Measurements from ENCODE around the gene DPEP2.

DPEP2 gene

DNA sequence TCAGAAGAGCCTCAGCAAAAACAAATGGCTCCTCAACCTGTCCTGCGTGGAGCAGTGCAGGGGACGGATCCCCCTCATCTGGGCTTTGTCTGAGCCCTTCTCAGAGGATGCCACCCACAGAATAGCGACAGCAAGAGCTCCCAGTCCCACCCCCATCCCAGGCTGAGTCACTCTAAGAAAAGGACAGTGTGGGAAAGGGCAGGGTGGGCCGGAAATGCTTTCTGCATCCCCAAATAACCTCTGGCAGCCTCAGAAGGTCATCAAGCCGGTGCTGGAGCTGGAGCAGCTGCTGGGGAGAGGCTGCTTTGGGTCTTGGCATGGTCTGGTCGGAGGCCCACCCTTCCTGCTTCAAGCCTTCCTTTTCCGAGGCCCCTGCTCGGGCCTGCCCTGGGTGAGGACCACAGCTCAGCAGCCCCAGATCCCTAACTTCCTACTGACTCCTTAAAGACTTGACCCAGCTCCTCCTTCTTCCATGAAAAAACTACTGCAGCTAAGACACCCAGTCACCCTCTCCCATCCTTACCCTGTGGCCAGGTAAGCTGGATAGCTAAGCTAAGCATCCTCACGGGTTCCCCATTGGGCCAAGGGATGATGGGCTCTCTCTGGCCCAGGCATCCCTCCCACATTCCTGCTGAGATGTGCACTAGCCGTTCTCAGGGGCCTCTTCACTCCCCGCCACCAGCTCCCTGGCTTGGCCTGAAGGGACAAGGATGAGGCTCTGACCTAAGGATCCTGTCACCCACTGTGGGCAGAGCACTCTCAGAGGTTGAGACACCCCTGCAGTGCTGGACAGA lies 39.6 kb downstream of the DPEP2 start:
- in situ Hi-C loops (cut with MboI; ENCODE audit: low sequenced_read_pairs): no loop called here

DNA sequence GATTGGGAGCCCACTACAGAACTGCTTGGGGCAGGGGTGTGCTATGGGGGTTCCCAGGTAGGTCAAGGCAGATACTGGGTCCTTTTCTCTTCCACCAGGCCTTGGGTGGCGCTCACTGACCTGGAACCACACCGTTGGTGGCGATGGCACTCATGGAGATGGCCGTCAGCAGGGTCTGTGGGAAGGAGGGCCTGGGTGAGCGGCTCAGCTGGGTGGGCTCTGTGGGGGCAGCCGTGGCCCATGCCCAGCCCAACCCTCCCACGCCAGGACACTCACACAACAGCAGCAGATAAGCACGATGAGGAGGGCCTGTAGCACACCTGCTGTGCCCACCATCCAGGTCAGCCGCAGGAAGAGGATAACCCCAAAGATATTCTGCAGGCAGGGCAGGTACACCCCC lies 41.7 kb downstream of the DPEP2 start:
- in situ Hi-C loops (cut with MboI; ENCODE audit: low sequenced_read_pairs): no loop called here

DNA sequence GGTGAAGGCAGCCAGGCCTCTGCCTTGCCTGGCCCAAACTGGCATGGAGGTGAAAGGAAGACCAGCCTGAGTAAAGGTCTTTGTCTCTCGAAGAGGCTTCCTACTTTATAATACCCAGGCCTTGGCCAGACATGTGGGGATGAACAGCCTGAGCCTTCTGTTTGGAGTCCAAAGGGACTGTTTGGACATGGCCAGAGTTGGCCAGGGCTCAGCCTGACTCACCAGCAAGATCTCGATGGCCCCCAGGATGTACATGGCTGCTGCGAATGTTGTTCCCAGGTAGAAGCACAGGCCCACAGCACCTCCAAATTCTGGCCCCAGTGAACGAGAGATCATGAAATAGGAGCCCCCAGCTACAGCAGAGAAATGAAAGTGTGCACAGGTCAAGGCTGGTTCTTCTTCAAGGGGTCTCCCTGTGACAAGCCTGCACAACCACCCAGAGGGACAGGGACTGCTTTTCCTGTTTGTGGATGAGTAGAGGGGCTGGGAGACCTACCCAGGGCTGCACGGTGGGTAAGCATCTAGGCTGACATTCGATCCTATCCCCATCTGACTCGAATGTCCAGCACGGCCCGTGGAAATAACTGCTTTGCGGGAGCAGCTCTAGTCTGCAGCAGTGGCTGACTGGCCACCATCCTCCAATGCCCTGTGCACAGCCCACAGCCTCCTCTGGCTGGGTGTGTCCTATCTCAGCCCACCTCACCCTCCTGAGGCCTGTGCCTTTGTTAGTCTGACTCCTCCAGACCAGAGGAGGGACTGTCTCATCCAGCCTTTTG lies 44.7 kb downstream of the DPEP2 start:
- in situ Hi-C loops (cut with MboI; ENCODE audit: low sequenced_read_pairs): no loop called here

DNA sequence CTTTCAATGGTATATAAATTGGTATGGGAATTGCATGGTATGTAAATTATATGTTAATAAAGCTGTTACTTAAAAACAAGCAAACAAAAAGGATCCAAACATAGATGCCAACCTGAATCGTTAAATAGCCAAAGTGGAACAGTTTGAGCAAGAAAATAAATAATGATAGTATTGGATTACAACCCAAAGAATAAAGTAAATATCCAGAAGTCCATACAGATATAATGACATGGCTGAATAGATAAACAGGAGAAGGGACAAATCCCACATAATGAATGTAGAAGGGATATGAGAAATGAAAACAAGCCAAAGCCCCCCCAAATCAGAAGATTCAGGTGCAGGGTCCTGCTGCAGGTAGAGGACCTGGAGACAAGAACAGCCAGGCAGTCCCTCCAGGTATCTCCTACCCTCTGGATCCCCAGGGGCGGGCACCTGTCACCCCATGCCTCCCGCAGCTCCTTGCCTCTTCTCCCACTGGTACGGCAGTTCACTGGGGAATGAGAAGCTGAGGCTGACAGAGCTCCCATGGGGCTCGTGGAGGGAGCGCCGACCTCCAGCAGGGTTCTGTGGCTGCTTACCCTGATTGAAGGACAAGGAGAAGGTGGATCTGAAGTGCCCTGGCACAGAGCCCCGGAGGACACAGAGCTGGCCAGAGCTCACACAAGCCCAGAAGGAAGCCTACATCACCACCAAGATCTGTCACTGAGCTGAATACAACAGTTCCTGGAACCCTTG lies 45.5 kb downstream of the DPEP2 start:
- in situ Hi-C loops (cut with MboI; ENCODE audit: low sequenced_read_pairs): no loop called here

DNA sequence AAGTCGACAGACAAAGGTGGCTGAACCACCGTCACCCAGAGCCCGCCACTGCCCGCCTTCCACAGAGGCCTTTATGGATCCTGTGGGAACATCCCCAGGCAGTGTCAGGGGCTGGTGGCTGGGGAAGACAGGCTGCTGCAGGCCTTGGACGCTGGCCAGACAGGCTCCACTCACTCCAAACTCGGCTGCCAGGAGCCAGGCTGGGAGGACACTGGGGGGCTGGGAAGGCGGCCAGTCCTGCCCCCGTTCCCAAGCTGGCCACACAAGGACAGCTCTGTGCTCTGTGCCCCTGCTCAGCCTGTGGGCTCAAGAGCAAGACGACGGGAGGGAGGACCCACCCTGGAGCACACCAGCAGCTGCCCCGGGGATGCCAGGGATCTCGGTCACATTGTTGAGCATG lies 47.8 kb downstream of the DPEP2 start:
- in situ Hi-C loops (cut with MboI; ENCODE audit: low sequenced_read_pairs): no loop called here

DNA sequence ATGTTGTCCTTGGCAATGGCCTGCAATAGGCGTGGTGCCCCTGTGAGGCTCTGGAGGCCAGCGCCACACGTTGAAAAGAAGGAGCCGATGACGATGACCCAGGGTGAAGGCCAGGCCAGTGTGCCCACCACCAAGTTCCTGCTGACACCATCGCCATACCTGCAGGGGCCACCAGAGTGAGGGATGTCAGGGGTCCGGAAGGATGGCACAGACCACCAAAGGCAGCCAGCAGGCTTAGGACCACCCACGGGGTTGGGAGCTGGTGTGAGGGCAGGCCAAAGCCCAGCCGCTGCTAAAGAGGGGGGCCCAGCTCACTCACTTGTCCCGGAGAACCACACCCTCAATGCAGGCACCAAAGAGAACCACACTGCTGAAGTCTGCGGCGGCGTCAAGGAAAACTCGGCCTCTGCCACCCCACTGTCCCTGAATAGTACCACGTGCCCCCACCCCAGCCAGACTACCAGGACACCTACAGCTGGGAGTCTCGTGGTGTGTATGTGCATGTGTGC lies 48.9 kb downstream of the DPEP2 start:
- in situ Hi-C loops (cut with MboI; ENCODE audit: low sequenced_read_pairs): no loop called here

DNA sequence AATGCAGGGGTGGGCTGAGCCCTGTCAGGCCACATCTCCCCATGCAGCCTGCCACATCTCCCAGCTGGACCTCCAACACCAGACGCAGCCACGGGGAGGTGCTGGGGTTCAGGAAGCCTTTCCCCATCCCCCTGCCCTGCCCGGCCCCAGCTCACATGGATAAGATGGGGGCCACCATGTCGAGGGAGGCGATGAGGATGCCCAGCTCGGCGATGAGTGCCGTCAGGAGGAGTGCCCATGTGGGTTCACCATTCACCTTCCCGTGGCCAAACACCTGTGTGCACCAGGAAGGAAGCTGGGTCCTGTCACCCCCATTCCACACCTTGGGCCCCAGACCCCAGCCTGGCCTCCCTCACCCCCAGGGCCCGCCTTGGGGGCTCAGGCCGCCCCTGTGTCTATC lies 49.6 kb downstream of the DPEP2 start:
- in situ Hi-C loops (cut with MboI; ENCODE audit: low sequenced_read_pairs): no loop called here

DNA sequence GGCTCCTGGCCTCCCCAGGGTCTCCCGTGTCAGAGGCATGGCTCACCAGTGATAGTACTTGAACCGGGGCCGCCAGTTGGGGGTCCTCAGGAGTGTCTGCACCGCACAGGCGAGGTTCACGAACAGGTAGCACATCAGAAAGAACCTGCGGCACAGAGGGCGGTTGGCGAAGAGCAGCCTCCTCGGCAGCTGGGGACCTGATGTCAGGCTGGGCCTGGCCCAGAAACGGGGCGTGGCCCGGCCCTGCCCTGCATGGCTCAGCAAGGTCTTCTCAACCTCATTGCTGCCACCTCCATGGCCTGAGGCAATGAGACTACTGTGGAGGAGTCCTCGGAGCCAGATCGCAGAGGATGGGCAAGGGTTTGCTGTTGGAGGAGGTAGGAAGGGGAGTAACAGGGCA lies 51.3 kb downstream of the DPEP2 start:
- in situ Hi-C loops (cut with MboI; ENCODE audit: low sequenced_read_pairs): no loop called here

DNA sequence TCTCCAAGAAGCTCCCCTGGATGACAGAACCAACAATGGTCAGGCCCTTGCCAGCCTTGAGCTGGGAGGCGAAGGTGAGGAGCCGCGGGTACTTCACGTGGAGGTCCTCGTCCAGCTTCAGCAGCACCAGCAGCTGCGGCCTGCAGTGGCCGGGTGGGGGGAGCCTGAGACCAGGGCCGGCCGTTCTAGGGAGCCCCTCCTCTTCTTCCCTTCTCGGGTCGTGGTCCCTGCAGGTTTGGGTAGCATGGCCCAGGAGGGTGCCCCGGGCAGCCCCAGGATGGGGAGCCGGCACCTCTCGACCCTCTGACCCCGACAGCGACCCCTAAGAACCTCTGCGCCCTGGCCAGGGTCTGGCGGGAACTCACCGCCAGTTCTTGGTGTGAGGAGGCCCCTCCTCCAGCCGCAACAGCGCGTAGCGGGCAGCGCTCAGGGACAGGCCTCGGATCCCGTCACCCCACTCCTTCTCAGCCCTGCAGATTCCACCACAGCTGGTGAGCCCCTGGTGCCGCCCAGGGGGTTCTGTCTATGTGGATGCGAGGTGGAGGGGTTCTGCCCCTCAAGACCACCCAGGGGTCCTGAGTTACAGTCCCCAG lies 52.2 kb downstream of the DPEP2 start:
- in situ Hi-C loops (cut with MboI; ENCODE audit: low sequenced_read_pairs): no loop called here

DNA sequence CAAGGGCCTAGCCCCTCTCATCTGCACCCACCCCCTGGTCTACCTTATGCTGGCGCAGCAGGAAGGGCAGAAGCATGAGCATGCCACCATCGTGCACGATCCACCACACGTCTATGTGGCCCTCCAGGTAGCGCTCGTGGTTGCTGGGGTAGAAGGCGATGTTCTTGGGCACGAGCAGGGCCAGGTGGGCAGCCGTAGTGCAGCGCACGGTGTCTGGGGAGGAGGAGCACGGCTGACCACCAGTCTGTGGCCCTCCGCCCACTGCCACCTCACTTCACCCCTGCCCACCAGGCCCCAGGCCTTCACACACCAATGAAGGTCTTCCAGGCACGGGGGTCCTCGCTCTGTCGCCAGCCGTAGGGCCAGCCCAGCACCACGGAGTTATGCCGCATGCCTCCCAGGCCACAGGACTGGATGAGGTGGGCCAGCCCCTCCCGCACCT lies 53.1 kb downstream of the DPEP2 start:
- in situ Hi-C loops (cut with MboI; ENCODE audit: low sequenced_read_pairs): no loop called here

DNA sequence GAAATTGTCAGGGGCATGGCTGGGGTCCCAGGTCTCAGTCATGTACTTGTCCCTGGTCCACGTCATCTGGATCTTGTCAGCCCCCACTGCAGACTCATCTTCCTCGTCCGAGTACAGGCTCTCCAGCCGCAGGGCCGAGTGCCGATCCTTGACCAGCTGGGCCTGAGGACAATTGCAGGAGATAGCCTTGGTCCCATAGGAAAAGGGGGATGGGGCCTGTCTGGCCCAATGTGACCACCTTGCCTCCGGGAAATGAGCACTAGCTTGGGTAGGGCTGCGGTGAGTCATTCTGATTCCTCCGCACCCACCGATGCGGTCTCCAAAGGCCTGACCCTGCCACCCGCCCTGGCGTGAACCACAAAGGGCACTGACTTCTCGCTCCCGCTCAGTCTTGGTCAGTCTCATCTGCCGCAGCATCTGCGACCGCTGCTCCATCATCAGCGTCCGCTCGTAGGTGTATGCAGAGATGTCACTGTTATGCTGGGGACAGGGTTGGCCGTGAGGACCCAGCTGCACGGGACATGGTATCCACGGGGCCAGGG lies 53.8 kb downstream of the DPEP2 start:
- in situ Hi-C loops (cut with MboI; ENCODE audit: low sequenced_read_pairs): no loop called here

DNA sequence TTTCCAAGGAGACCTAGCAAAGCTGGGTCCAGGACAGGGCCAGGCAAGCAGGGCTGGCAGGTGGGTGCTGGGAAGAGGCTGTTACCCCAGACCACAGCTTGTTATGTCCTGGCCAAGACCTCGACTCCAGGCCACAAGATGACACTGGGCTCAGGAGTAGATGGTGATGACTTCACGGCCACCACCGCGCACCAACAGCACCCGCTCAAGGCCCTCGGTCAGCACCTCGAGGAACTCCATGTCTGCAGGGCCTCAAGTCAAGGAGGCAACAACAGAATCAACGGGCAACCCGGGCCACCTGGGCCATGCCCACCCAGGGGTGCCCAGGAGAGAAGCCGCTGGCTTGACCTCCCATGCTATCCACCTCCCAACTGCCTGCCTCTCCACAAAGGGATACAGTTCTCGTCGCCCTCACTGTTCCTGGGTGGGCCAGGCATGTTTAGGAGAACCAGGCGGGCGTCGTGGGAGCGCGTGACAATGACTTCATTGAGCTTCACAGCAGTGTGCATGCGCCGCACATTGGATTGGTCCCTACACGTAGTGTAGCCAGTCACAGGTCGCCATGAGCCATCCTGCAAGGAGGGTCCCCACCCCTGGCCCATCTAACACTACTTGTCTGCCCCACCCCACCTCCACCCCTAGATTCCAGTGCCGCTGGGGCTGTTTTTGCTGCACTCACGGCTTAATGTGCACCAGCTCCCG lies 54.4 kb downstream of the DPEP2 start:
- in situ Hi-C loops (cut with MboI; ENCODE audit: low sequenced_read_pairs): no loop called here

DNA sequence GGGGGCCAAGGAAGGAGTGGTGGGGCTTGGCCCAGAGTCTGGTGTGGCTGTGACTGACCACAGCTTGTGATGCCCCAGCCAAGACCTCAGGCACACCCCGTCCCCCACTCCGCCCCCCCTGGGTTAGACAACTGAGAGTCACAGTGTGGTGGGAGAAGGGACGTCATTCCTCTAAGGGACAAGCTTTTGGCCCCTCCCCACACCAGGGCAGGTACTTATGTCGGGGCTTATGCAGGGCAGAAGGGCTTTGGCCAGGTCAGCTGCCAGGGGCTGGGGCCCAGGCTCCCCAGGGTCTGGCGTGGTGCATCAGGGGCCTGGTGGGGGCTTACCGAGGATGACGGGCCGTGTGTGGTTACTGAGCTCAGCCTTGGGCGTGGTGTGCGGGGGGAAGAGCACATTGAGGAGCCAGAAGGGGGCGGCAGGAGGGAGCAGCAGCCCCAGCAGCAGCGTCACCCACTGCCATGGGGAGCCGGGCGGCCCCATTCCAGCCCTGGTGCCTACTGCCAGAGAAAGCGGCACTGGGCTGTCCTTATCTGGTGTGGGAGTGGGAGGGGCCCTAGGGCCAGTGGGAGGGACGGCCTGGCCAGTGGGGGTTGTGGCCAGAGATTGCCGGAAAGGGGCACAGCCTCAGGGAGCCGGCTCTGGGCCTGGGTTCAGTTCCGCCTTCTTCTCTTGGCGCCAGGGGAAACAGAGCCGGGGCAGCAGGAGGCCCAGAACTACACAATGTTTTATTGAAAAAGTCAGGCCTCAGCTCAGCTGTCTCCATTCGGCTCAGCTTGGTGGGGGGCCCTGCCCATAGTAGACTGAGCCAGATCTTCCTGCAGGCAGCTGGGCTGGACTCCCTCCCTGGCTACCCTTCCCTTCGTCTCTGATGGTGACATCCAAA lies 55.4 kb downstream of the DPEP2 start, which contains the start of gene LCAT:
Gene LCAT, minus strand, starts transcription at position 502 of the 886 bp plus-strand sequence. Its CDS starts 19 bp downstream, at position 483.
- in situ Hi-C loops (cut with MboI; ENCODE audit: low sequenced_read_pairs): no loop called here

DNA sequence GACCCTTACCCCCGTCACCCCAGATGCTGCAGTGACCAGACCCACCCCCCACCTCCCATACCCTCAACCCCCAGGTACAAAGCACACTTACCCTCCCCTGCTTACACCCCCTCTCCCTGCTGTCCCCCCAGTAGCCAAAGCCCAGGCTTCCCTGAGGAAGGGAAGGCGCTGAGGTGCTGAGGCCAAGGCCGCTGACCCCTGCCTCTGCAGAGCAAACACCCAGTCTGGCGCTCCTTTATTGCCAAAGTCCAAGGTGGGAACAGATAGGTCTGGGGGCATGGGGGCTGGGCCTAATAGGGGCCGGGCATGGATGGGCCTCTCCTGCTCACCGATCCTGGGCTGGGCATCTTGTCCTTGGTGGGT lies 56.0 kb downstream of the DPEP2 start:
- in situ Hi-C loops (cut with MboI; ENCODE audit: low sequenced_read_pairs): no loop called here

DNA sequence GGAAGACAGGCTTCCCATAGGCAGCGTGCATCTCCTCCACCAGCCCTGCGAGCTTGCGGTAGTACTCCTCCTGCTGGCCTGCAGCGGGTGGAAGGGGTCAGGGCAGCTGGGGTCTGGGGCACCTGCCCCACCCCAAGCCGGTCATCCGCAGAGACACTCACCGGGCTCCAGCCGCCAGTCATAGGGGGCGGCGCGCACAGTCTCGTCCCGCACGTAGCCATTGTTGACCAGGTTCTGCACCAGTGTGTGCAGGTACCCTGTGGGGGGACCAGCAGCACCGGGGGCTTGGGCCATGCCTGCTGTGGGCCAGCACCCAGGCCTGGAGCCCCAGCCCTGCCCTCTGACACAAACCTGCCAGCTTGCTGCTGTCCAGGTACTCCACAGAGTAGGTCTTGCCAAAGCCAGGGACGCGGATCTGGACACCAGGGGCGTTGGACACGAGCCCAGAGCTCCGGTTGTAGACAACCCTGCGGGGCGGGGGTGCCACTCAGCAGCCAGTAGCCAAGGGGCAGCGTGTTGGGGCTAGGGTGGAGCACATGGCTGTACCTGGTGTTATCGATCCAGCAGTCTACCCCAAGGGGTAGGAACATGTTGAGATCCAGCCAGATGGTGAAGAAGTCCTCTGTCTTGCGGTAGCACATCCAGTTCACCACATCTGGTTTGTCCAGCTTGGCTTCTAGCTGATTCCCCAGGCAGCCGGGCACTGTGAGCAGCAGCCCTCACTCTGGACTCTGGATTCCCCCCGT lies 56.6 kb downstream of the DPEP2 start:
- in situ Hi-C loops (cut with MboI; ENCODE audit: low sequenced_read_pairs): no loop called here

DNA sequence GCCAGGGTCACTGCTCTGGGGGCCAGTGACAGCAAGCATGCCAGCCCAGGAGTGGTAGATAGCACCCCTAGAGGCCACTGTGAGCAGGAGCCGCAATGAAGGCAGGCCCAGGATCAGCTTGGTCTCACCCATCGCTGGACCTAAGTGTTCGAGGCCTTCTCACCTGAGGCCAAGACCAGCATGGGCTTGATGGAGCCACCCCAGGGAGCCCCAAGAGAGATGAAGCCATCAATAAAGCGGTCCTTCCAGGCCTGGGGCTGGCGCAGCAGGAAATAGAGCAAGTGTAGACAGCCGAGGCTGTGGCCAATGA lies 57.1 kb downstream of the DPEP2 start:
- in situ Hi-C loops (cut with MboI; ENCODE audit: low sequenced_read_pairs): no loop called here

DNA sequence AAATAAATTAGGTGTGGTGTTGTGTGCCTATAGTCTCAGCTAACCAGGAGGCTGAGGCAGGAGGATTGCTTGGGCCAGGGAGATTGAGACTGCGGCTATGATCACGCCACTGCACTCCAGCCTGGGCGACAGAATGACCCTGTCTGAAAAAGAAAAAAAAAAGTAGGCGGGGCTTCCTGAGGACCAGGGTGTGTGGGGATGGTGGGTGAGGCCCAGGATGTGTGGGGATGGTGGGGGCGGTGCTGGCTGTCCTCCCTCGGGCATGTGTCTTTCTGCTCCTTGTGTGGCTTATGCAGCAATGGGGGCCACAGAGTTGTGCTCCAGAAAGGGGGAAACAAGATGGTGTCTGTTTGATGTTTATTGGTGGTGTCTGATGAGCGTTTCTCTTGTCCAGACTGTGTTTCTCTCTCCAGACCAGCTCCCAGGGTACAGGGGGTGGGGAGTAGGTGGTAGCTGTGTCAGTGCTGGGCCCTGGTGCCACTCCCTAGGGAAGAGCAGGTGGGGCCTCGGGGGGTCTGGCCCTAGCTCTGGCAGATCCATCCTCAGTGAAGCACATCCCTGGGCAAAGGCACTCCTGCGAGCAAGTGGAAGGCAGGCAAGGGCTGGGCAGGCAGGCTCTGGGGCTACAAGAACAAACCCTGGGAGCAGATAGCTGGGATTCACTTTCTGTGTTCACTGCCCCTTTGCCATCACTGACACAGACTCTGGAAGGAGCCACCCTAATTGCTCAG lies 57.6 kb downstream of the DPEP2 start:
- in situ Hi-C loops (cut with MboI; ENCODE audit: low sequenced_read_pairs): no loop called here

All from hTERT RPE-1 (cell line).